Peyer's patch (tissue), 4 donors: Measurements from ENCODE around the gene DHRS1.

Experiments
- POLR2A ChIP-seq, 2 donors: fragments of 450-650 bp; IDR thresholded peaks; one replicate each; pipeline ENCODE4 v1.5.1; 2017; ENCODE audit warnings: antibody characterized with exemption in 2 of 2, mild to moderate bottlenecking in 2 of 2, moderate library complexity in 2 of 2
- TF ChIP-seq, protein P1 (sequence below), 6 experiments: fragments of 450-650 bp in 4 of 6; fragments of 200-600 bp in 2 of 6; sonication (generic) in 1 of 6; IDR thresholded peaks; one replicate each; pipeline ENCODE4 v1.5.1; 2017 to 2019; ENCODE audit warnings: antibody characterized with exemption in 6 of 6, mild to moderate bottlenecking in 3 of 6, moderate library complexity in 1 of 6

DNA sequence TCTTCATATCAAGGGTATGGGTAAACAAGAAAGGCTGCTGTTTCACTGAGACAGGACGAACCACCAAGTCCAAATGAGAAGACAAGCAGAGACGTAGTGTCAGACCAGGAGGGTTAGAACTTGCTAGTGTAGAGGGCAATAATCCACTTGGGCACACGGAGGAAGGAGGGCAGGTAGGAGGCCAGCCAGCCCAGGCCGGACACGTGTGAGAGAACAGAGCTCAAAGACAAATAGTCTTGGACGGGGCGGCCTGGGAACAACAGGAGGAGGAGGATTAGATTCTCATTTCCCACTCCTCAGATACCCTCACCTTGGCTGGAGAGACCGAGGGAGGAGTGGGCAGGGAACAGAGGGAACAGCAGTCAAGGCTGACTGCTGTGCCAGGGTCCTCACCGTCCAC, 8.8 kb downstream of the DHRS1 start:
- TF ChIP-seq, protein P1, sequence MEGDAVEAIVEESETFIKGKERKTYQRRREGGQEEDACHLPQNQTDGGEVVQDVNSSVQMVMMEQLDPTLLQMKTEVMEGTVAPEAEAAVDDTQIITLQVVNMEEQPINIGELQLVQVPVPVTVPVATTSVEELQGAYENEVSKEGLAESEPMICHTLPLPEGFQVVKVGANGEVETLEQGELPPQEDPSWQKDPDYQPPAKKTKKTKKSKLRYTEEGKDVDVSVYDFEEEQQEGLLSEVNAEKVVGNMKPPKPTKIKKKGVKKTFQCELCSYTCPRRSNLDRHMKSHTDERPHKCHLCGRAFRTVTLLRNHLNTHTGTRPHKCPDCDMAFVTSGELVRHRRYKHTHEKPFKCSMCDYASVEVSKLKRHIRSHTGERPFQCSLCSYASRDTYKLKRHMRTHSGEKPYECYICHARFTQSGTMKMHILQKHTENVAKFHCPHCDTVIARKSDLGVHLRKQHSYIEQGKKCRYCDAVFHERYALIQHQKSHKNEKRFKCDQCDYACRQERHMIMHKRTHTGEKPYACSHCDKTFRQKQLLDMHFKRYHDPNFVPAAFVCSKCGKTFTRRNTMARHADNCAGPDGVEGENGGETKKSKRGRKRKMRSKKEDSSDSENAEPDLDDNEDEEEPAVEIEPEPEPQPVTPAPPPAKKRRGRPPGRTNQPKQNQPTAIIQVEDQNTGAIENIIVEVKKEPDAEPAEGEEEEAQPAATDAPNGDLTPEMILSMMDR (IDR thresholded peaks at IDR 0.05), result no peak
- no peak for TF ChIP-seq POLR2A (IDR thresholded peaks at IDR 0.05)
